NOMO-1 treated with DMSO at 0.1 percent for 48 hours (cell line): ENCODE results near the gene RTEL1.
"Not testable (repeated sequence)": the region's sequence is repeated elsewhere in the genome, so short reads cannot be mapped to it uniquely, and the experiment has no call there.

Experiments
- DNase-seq: peaks from one replicate; lab custom pipeline; 2025; ENCODE audit not compliant: unreplicated experiment; lab: John Stamatoyannopoulos, UW

Gene RTEL1

DNA sequence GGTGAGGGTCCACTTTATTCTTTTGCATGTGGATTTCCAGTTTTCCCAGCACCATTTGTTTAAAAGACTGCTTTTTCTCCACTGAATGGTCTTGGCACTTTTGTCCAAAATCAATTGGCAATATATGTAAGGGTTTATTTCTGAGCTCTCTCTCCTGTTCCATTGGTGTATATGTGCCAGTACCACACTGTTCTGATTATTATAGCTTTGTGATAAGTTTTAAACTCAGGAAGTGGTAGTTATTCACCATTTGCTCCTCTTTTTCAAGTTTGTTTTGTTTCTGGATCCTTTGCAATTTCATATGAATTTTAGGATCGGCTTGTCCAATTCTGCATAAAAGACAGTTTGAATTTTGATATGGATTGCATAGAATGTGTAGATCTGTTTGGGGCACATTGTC, 54.1 kb downstream of the RTEL1 start:
- no peak for DNase-seq

DNA sequence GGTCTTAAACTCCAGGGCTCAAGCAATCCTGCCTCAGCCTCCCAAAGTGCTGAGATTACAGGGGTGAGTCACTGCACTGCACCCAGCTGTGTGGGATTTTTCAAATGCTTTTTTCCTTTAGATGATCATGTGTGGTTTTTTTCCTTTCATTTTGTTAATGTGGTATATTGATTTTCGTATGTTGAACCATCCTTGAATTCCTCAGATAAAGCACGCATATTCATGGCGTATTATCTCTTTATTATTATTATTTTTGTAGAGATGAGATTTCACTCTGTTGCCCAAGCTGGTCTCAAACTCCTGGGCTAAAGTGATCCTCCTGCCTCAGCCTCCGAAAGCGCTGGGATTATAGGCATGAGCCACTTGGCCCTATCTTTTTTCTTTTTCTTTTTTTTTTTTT, 56.7 kb downstream of the RTEL1 start:
- no peak for DNase-seq

DNA sequence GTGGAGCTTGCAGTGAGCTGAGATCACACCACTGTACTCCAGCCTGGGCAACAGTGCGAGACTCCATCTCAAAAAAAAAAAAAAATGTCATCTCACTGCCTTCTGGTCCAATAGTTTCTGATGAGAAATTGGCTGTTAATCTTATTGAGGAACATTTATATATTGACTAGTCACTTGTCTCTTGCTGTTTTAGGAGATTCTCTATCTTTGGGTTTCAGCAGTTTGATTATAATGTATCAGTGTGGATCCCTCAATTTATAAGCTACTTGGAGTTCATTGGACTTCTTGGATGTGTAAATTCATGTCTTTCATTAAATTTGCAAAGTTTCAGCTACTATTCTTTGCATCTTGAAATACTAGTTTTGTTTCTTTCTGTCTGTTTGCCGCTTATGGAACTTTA, 60.9 kb downstream of the RTEL1 start:
- DNase-seq: no peak

DNA sequence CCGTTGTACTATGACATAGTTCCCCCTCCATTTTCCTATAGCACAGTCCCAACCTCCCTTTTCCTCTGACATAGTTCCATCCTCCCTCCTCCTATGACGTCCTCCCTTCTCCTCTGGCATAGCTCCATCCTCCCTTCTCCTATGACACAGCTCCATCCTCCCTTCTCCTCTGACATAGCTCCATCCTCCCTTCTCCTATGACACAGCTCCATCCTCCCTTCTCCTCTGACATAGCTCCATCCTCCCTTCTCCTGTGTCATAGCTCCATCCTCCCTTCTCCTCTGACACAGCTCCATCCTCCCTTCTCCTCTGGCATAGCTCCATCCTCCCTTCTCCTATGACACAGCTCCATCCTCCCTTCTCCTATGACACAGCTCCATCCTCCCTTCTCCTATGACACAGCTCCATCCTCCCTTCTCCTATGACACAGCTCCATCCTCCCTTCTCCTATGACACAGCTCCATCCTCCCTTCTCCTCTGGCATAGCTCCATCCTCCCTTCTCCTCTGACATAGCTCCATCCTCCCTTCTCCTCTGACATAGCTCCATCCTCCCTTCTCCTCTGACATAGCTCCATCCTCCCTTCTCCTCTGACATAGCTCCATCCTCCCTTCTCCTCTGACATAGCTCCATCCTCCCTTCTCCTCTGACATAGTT, 65.0 kb downstream of the RTEL1 start:
- not testable (repeated sequence) for DNase-seq

DNA sequence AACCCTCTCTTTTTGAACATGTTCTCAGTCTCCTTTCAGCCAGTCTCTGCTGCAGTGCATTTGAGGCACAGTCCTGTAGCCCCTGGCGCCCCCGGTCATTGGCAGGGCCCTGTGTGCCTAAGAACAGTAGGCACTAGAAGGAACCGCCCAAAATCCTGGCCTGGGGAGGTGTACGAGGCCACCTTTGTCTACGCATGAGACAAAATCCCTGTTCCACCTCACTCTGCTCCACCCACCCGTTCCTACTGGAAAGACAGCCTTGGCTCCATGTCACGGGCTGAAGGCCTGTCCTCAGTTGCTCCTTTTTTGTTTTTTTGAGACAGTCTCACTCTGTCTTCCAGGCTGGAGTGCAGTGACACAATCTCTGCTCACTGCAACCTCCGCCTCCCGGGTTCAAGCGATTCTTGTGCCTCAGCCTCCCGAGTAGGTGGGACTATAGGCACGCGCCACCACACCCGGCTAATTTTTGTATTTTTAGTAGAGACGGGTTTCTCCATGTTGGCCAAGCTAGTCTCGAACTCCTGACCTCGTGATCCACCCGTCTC, 72.1 kb downstream of the RTEL1 start:
- not testable (repeated sequence) for DNase-seq

DNA sequence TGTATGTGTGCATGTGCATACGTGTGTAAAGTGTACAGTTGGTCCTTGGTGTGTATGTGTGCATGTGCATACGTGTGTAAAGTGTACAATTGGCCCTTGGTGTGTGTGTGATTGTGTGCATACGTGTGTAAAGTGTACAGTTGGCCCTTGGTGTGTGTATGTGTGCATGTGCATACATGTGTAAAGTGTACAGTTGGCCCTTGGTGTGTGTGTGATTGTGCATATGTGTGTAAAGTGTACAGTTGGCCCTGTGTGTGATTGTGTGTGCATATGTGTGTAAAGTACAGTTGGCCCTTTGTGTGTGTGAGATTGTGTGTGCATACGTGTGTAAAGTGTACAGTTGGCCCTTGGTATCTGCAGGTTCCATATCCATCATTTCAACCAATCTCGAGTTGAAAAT, 73.3 kb downstream of the RTEL1 start:
- DNase-seq: no peak

DNA sequence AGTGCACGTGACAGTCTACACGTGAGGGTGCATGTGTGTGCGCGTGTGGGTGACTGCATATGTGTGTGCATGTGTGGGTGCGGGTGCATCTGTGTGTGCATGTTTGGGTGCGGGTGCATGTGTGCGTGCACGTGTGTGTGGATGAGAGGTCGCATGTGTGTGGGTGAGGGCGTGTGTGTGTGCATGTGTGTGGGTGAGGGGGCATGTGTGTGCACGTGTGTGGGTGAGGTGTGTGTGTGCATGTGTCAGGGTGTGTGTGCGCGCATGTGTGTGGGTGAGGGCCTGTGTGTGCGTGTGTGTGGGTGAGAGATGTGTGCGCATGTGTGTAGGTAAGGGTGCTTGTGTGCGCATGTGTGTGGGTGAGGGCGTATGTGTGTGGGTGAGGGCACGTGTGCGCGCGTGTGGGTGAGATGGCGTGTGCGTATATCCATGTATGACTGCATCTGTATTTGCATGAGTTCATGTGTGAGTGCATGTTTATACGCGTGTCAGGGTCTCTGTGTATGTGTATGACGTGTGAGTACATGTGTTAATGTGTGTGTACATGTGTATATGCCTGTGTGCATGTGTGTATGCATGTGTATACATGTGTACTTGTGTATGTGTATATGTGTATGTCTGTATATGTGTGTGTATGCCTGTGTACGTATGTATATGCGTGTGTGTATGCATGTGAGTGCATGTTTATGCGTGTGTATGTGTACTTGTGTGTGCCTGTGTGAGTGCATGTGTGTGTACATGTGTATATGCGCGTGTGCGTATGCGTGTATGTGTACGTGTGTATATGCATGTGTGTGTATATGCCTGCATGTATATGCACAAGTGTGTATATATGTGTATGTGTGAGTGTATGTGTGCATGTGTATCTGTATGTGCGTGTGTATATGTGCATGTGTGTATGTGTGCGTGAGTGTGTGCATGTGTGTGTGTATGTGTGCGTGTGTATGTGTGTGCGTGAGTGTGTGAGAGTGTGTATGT, 74.3 kb downstream of the RTEL1 start:
- DNase-seq: no peak

DNA sequence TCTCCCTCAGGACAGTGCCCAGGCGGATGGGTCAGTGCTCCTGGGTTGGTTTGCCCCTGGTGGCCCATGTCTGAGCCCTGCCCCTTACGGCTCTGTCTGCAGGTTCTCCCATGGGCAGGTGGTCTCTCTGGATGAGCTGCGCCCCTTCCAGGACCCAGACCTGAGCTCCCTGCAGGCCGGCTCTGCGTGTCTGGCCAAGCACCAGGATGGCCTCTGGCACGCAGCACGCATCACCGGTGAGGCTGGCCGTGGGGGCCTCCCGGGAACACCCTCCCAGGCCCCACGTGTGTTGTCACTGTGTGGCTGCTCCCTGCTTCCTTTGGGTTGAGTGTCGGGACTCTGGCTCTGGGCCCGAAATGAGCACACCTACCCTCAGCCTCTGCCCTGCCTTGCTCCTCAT, 75.0 kb downstream of the RTEL1 start:
- no peak for DNase-seq

DNA sequence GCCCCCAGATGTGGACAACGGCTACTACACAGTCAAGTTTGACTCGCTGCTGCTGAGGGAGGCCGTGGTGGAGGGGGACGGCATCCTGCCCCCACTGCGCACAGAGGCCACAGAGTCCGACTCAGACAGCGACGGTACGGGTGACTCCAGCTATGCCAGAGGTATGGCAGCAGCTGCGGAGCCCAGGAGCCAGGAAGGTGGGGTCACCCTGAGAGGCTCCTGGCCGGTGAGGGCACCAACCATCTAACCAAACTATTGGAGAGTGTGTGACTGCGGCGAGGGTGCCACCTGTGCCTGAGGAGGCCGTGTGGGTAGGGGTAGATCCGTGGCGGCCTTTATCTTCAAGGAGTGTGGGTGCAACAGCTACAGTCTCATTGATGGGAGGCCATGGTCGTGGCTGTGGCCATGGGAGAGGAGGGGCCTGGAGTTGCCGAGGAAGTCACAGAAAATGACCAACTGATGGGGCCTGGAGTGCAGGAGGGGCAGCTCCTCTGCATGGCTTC, 75.5 kb downstream of the RTEL1 start:
- no peak for DNase-seq

DNA sequence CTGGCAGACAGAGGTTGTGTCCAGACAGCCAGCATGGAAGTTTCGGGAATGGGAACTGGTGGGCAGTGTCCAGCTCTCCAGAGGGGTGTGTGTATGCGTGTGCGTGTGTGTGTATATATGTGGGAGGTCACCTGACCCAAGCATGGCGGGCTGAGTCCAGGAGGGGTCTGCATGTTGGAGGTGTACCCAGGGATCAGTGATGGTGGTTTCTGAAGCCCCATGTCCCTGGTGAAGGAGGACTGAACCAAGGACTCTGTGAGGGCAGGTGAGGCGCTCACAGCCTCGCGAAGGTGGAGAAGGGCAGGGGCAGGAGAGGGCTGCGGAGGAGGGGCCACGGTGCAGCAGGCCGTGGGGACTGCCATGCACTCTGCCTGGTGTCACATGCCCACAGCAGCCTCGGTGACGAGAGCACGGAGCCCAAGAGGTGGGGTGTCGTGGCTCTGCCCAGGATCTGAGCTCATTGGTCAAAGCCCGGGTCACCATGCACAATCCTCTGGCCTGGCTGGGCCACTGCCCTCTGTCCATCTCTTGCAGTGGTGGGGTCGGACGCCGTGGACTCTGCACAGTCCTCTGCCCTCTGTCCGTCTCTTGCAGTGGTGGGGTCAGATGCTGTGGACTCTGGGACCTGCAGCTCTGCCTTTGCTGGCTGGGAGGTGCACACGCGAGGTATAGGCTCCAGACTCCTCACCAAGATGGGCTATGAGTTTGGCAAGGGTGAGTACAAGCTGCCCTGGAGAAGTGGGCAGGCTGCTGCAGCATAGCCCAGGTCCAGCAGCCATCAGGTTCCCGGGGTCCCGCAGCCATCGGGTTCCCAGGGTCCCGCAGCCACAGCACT, 76.2 kb downstream of the RTEL1 start:
- DNase-seq: no peak

DNA sequence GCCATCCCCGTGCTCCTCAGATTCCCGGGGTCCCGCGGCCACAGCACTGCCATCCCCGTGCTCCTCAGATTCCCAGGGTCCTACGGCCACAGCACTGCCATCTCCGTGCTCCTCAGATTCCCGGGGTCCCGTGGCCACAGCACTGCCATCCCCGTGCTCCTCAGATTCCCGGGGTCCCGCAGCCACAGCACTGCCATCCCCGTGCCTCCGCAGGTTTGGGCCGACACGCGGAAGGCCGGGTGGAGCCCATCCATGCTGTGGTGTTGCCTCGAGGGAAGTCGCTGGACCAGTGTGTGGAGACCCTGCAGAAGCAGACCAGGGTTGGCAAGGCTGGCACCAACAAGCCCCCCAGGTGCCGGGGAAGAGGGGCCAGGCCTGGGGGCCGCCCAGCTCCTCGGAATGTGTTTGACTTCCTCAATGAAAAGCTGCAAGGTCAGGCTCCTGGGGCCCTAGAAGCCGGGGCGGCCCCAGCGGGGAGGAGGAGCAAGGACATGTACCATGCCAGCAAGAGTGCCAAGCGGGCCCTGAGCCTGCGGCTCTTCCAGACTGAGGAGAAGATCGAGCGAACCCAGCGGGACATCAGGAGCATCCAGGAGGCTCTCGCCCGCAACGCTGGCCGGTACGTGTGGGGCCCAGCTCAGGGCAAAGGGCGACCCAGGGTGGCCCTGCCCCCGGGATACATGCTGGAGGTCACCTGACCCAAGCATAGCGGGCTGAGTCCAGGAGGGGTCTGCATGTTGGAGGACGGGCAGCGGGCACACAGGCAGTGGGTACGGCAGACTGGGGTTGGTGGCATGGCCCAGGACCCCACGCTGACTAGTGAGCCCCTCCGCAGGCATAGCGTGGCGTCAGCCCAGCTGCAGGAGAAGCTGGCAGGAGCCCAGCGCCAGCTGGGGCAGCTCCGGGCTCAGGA, 77.1 kb downstream of the RTEL1 start:
- DNase-seq: no peak

DNA sequence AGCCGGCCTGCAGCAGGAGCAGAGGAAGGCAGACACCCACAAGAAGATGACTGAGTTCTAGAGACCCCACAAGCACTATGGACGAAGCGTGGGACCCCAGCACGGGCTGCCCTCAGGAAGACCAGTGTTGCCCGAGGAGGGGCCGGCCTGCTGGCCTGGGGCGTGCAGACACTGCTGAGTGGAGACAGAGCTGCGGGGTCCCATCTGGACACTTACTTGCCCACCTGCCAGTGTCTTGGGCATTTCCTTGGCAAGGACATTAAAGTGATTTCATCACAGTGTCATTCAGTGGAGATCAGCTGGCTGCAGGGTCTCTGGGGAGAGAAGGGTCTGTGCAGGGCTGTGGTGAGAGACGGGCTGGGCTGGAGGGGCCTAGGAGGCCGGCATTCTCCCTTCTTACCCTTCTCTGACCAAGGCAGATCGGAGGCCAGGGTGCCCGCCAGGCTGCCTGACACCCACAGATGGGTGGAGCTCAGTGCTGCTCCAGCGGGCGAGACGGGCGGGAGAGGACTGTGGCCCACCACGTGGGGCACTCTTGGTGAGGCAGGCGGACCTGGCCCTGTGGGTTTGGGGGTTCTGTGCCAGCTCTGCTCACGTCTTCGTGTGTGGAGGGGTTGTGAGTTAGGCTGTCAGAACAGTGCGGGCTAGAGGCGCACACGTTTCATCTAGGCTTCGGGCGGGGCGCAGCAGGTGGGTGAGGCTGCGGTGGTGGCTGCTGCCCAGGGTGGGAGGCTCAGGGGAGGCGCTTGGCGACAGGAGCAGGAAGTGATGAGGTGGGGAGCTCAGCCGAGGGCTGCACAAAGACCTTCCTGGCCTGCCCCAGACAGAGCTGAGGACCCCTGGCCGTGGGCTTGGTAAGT, 78.0 kb downstream of the RTEL1 start, which contains the start of gene LIME1:
LIME1 (plus strand) TSS at position 806 of the 860 bp plus-strand sequence. CDS start 886 bp downstream, outside the sequence.
- DNase-seq: no peak

DNA sequence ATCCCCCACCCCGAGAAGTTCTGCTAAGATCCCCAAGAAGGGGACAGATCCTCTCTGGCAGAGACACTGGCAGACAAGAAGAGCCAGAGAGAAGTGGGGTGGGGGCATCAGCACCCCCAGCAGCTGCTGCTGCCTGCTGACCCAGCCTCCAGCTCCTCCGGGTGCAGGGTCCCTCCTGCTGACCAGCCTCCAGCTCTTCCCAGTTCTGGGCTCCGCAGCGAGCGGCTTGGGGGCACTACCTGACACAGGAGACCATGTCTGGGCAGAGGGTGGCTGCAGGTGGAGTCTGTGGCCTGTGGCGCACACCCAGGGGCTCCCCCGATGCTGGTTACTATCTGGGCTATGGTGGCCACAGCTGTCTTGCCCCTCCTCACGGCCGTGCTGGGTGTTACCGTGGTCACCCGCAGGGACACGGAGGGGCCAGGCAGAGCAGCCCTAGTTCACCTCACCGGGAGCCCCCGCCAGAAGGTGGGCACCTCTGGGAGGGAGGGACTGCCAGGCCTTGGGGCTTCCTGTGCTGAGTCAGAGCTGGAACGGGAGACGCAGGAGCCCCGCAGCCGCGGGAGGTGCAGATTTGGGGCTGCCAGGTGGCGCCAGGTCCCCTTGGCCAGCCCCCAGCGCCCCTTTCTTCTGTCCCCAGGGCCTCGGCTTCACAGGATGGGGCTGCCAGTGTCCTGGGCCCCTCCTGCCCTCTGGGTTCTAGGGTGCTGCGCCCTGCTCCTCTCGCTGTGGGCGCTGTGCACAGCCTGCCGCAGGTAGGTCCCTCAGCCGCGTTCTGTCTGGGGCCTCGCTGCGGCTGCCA, 79.0 kb downstream of the RTEL1 start:
- DNase-seq: no peak

DNA sequence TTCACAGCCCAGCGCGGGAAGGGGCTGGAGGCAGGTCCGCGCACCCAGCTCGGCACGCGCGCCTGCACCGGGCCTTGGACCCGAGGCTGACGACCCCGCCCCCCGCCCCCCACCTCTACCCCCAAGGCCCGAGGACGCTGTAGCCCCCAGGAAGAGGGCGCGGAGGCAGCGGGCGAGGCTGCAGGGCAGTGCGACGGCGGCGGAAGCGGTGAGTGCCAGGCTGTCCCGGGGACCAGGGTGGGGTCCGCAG, 79.5 kb downstream of the RTEL1 start:
- no peak for DNase-seq

DNA sequence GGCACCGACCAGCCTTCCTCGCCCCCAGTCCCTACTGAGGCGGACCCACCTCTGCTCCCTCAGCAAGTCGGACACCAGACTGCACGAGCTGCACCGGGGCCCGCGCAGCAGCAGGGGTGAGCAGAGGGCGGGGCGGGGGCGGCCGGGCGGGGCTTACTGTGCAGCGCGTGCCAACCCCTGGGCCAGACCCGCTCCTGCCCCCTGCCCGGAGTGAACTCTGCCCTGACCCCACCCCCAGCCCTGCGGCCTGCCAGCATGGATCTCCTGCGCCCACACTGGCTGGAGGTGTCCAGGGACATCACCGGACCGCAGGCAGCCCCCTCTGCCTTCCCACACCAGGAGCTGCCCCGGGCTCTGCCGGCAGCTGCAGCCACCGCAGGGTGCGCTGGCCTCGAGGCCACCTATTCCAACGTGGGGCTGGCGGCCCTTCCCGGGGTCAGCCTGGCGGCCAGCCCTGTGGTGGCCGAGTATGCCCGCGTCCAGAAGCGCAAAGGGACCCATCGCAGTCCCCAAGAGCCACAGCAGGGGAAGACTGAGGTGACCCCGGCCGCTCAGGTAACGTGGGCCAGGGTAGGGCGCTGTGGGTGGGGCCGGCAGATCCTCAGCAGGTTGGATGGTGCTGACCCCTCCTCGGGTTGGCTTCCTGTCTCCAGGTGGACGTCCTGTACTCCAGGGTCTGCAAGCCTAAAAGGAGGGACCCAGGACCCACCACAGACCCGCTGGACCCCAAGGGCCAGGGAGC, 80.0 kb downstream of the RTEL1 start:
- no peak for DNase-seq

DNA sequence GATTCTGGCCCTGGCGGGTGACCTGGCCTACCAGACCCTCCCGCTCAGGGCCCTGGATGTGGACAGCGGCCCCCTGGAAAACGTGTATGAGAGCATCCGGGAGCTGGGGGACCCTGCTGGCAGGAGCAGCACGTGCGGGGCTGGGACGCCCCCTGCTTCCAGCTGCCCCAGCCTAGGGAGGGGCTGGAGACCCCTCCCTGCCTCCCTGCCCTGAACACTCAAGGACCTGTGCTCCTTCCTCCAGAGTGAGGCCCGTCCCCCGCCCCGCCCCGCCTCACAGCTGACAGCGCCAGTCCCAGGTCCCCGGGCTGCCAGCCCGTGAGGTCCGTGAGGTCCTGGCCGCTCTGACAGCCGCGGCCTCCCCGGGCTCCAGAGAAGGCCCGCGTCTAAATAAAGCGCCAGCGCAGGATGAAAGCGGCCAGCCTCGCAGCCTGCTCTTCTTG, 80.6 kb downstream of the RTEL1 start:
- peak; percentile 11 for DNase-seq
